K562 (cell line): ENCODE results near the gene ACADL. TPM values are rescaled to one million over a fixed set of nuclear protein-coding genes. Genes with fewer than 3 reads are reported as not detected.

ENCODE experiments used
- ATAC-seq: fragments of 200-7000 bp; cut with Tn5 transposase; 3 replicates; pipeline ENCODE4 v1.9.1; 2020; ENCODE audit warnings: moderate library complexity
- BruUV-seq: library from RNA; stranded (reverse); fragments of 400-500 nt; replicated peaks from 2 replicates; lab custom pipeline; 2021; lab: Mats Ljungman, UMichigan
- CTCF ChIA-PET: fragments of 300-600 bp; formaldehyde crosslinking; extraction: SDS; loops from one replicate; lab custom pipeline; 2021; ENCODE audit warnings: low intra/inter-chr PET ratio; lab: Yijun Ruan, JAX
- POLR2A ChIA-PET: fragments of 300-600, 350-650 bp; sonication (Branson Sonifier 250); formaldehyde crosslinking; extraction: SDS; loops from one replicate; lab custom pipeline; 2021; ENCODE audit warnings: antibody characterized with exemption, inconsistent platforms; lab: Yijun Ruan, JAX
- DNase-seq, 4 experiments: peaks; one replicate each; pipeline versions ENCODE4 v3.0.0 to v3.0.0-alpha.2; 2011 to 2018; ENCODE audit warnings: low spot score in 3 of 4, mixed read lengths in 3 of 4; ENCODE audit errors: extremely low read depth in 1 of 4
- FAIRE-seq: peaks from 2 replicates; lab custom pipeline; 2011; peaks lifted over from hg19 to GRCh38; lab: Jason Lieb, UNC
- H2AFZ ChIP-seq: 2 replicates; pipeline ENCODE4 v1.6.0; 2011; ENCODE audit warnings: low read depth, low read length, control low read depth, inconsistent platforms
- H3K27ac ChIP-seq: fragments of 200-600 bp; 3 replicates; pipeline ENCODE4 v1.8.0; 2011; ENCODE audit warnings: low read depth, mild to moderate bottlenecking, control low read depth, inconsistent platforms, low read length, moderate library complexity, mixed read lengths; ENCODE audit errors: extremely low read depth
- H3K27me3 ChIP-seq, 2 experiments: fragments of 300-600 bp in 1 of 2; 2 replicates in 1 of 2; 3 replicates in 1 of 2; pipeline versions ENCODE4 v1.6.0 to v1.8.0; 2011; ENCODE audit warnings: inconsistent platforms in 2 of 2, low read length in 2 of 2, mild to moderate bottlenecking in 1 of 2, mixed read lengths in 1 of 2, moderate library complexity in 1 of 2; ENCODE audit not compliant: control insufficient read depth in 2 of 2, insufficient read depth in 2 of 2
- H3K36me3 ChIP-seq: fragments of 300-600 bp; 3 replicates; pipeline ENCODE4 v1.8.0; 2011; ENCODE audit warnings: mild to moderate bottlenecking, low read length, inconsistent platforms; ENCODE audit not compliant: control insufficient read depth, insufficient read depth
- H3K4me1 ChIP-seq, 2 experiments: fragments of 200-600 bp in 1 of 2; replicated peaks in 1 of 2; 2 replicates in 1 of 2; 3 replicates in 1 of 2; pipeline versions ENCODE4 v1.5.1 to v1.8.0; 2011; ENCODE audit warnings: inconsistent platforms in 2 of 2, low read length in 2 of 2, mild to moderate bottlenecking in 1 of 2, mixed read lengths in 1 of 2, moderate library complexity in 1 of 2; ENCODE audit not compliant: control insufficient read depth in 2 of 2, insufficient read depth in 2 of 2
- H3K4me2 ChIP-seq: 2 replicates; pipeline ENCODE4 v1.6.1; 2011; ENCODE audit warnings: low read length, control low read depth, inconsistent platforms, mixed read lengths; ENCODE audit not compliant: insufficient read depth
- H3K4me3 ChIP-seq: fragments of 200-600 bp; sonication (generic), shearing (Covaris generic); 2 replicates; pipeline ENCODE4 v1.5.1; 2016; ENCODE audit warnings: control low read depth, inconsistent platforms
- H3K79me2 ChIP-seq: fragments of 200-600 bp; 3 replicates; pipeline ENCODE4 v1.8.0; 2011; ENCODE audit warnings: low read length, inconsistent platforms; ENCODE audit not compliant: control insufficient read depth, insufficient read depth
- H3K9ac ChIP-seq, 2 experiments: 2 replicates each; pipeline versions ENCODE4 v1.6.0 to v1.6.1; 2011; ENCODE audit warnings: low read depth in 2 of 2, low read length in 2 of 2, control low read depth in 1 of 2, inconsistent platforms in 1 of 2, mild to moderate bottlenecking in 1 of 2, mixed read lengths in 1 of 2; ENCODE audit not compliant: insufficient read depth in 1 of 2
- H3K9me1 ChIP-seq: one replicate; pipeline ENCODE4 v1.6.0; 2011; ENCODE audit warnings: inconsistent platforms, mild to moderate bottlenecking, low read length, moderate library complexity; ENCODE audit not compliant: control insufficient read depth, insufficient read depth
- H3K9me3 ChIP-seq: replicated peaks from 2 replicates; pipeline ENCODE4 v1.5.1; 2011; ENCODE audit warnings: low read depth, low read length, inconsistent platforms; ENCODE audit not compliant: control insufficient read depth, insufficient read depth
- H4K20me1 ChIP-seq: replicated peaks from 2 replicates; pipeline ENCODE4 v1.6.1; 2011; ENCODE audit warnings: low read length, inconsistent platforms, mixed read lengths; ENCODE audit not compliant: control insufficient read depth, insufficient read depth
- KDM1A ChIP-seq, 2 experiments: fragments of 450-650 bp; IDR thresholded peaks; 2 replicates each; pipeline ENCODE4 v1.6.1; 2016; ENCODE audit warnings: mild to moderate bottlenecking in 2 of 2
- MXI1 ChIP-seq: IDR thresholded peaks from 2 replicates; pipeline ENCODE4 v1.6.1; 2011; ENCODE audit warnings: low read depth, mild to moderate bottlenecking, improper control_type of control experiment, low read length
- NCOA1 ChIP-seq: fragments of 450-650 bp; IDR thresholded peaks from 2 replicates; pipeline ENCODE4 v1.6.1; 2016; ENCODE audit warnings: low read depth
- PTTG1 ChIP-seq: fragments of 450-650 bp; IDR thresholded peaks from 2 replicates; pipeline ENCODE4 v1.6.1; 2016; ENCODE audit warnings: low read depth, mild to moderate bottlenecking, missing genetic modification characterization, missing compliant biosample characterization
- SMARCC2 ChIP-seq: fragments of 450-650 bp; IDR thresholded peaks from 2 replicates; pipeline ENCODE4 v1.6.1; 2017; ENCODE audit warnings: antibody characterized with exemption, moderate library complexity, mild to moderate bottlenecking, low read depth
- THRAP3 ChIP-seq: fragments of 450-650 bp; IDR thresholded peaks from 2 replicates; pipeline ENCODE4 v1.6.1; 2016; ENCODE audit warnings: mild to moderate bottlenecking, inconsistent platforms, borderline replicate concordance
- ZNF140 ChIP-seq: fragments of 250-450 bp; sonication (Bioruptor Pico); IDR thresholded peaks from 2 replicates; pipeline ENCODE4 v1.8.0; 2021; ENCODE audit warnings: moderate library complexity, mild to moderate bottlenecking, inconsistent platforms
- in situ Hi-C: fragments of 300-500 bp; cut with MboI; formaldehyde crosslinking; loops from 4 replicates; pipeline ENCODE4 v1.15.0; 2018; ENCODE audit warnings: inconsistent platforms, mixed read lengths
- intact Hi-C: fragments of 100-400 bp; cut with micrococcal nuclease; formaldehyde crosslinking; loops from 2 replicates; pipeline ENCODE4 v1.14.2; 2022
- polyA plus RNA-seq, 8 experiments: library from polyadenylated mRNA; depleted of rRNA in 4 of 8; stranded (reverse) in 5 of 8; unstranded in 3 of 8; fragments of >200 nt; fragmentation: Nextera tagmentation in 2 of 8; fragmentation: Illumina TruSeq in 1 of 8; extraction: Ambion mirVana in 2 of 8; extraction: Trizol in 1 of 8; gene quantifications; 2 replicates each; pipeline versions ENCODE4 v1.2.1 to v1.2.3, GENCODE V29; 2011 to 2014; ENCODE audit warnings: inconsistent platforms in 1 of 8, missing spikeins in 1 of 8
- total RNA-seq, 7 experiments: library from RNA; depleted of rRNA in 6 of 7; stranded (reverse); fragments of >200 nt in 6 of 7; fragmentation: Illumina TruSeq in 2 of 7; extraction: Trizol in 2 of 7; gene quantifications; 2 replicates each; pipeline versions ENCODE4 v1.2.1 to v1.2.3, GENCODE V29; 2011 to 2021; ENCODE audit warnings: low replicate concordance in 1 of 7

ACADL gene
- total and polyA plus RNA-seq, 9 of the 15 experiments (the other 6 are each of a cell fraction or from before 2014, with no cell fraction given) = 0.07 TPM; not detected in 8

DNA sequence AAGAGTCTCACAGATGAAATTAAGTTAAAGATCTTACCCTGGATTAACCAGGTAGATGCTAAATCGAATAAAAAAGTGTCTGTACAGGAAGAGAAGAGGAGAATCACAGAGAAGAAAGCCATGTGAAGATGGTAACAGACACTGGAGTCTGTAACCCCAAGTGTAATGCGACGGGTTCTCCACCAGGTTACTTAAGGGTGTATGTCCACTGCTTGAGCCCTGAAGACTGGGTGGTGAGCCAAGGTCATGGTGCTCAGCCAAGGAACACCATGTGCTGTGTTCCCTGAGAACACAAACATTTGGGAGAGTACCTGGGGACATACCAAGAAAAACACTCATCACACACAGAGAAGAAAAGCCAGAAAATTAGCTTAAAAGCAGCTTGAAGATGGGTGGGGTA lies 8.2 kb upstream of the ACADL start (continued):
- TF ChIP-seq PTTG1 (tag) (no peak), KDM1A (IDR thresholded peaks at IDR 0.05) (no peak), SMARCC2 (no peak)

DNA sequence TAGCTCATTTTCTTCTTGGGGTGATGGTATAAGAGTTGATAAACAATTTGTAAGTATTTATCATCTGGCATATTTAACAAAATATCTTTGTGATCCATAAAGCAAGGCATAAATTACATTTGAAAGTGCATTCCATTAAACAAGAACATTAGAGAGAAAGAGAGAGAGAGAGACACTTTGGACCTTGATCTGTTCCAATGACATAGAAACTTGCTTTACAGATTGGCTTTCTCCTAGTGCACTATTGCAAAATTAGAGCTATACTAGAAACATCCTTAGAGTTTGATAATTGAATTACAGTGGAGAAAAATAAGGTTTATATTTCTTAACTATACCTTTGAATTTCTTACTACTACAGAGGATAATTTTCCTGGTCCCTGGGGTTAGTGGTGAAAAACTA lies 5.7 kb upstream of the ACADL start:
- intact Hi-C loops = no loop called here
- Histone ChIP-seq H3K4me2 (no peak overlapping the region), H3K9me3 (no peaks in the 10 kb centered on the region), H2AFZ (no peak overlapping the region), H3K36me3 (no peaks in the 10 kb centered on the region), H3K9ac (no peak overlapping the region), H3K4me3 (no peak overlapping the region), H3K9me1 (no peaks in the 10 kb centered on the region), H3K79me2 (no peaks in the 10 kb centered on the region), H3K27me3 (0 out of 5 replicates have a peak, but pooled peaks cover 0 to under 1% of the 10 kb centered on the region in 2 experiments), H3K27ac (no peak overlapping the region), H3K4me1 (no peaks in the 10 kb centered on the region), H4K20me1 (no peaks in the 10 kb centered on the region)
- DNase-seq (no peak), ATAC-seq (no peak), FAIRE-seq (no peak)
- POLR2A ChIA-PET = no interaction called here
- no TSS peak for BruUV-seq
- TF ChIP-seq ZNF140 (CRISPR knock-in tag) (no peak), THRAP3 (no peak), NCOA1 (no peak), MXI1 (no peak)
- in situ Hi-C loops = no loop called here
- CTCF ChIA-PET = no interaction called here
